HG02884 (cell line): ENCODE data around the gene KLF15.

Experiments used
- ATAC-seq: cut with Tn5 transposase; IDR thresholded peaks from one replicate; pipeline ENCODE4 v1.9.1; 2021; ENCODE audit warnings: mild to moderate bottlenecking, moderate library complexity; ENCODE audit not compliant: unreplicated experiment

The KLF15 gene

DNA sequence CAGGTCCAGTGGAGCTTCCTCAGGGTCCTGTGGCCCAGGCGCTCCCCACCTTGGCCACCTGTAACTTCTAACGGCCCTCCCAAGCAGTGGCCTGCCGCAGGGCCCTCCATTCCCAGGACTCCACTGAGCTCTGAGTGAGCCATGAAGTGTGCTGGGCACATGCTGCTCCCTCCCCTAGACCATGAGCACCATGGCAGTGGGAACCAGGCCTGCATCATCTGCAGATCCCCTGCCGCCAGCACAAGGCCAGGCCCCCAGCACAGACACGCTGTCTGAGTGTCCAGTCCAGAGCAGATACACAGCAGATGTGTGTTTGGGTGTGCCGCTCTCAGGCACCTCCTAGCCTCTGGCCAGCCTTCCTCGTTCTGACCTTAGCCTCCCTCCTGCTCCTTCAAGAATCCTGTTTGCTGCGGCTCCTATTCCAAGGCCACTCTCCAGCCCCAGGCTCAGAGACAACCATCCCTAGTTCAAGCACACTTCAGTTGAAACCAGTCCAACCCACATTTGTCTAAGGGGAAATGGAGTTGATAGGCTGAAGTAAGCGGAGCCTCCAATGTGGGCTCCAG lies 7.0 kb upstream of the KLF15 start:
- no peak for ATAC-seq

DNA sequence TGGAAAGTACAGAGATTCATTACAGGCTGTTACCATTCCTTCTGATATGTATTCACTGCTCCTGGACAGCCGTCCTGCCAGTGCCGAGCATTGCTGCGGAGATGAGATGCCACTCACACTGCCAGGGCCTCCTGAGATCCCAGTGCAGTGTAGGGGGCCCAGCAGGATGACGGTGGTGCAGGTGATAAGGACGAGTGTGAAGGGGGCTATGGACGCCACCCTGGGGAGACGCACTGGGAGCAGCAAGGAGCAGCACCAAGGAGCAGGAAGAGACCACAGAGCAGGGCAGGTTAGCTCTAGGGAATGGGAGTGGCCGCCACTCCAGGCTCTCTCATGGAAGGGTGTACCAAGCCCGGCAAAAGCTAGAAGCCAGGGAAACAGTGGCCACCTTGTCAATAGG lies 4.0 kb upstream of the KLF15 start:
- no peak for ATAC-seq

DNA sequence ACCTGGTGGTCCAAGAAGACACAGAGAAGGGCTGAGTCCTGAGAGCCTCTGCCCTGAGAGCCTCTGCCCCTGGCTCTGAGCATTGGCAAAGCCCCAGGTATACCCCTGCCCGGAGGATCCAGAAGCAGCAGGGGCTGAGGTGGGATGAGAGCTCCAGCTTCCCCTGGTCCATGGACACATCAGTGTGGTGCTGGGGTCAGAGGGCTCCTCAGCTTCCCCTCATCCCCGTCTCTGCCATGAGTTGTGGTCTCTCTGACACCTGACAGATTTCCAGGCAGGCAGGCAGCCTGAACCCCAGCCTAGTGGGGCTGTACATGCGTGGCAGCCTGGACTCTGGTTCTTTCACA lies 3.5 kb upstream of the KLF15 start:
- ATAC-seq, result no peak

DNA sequence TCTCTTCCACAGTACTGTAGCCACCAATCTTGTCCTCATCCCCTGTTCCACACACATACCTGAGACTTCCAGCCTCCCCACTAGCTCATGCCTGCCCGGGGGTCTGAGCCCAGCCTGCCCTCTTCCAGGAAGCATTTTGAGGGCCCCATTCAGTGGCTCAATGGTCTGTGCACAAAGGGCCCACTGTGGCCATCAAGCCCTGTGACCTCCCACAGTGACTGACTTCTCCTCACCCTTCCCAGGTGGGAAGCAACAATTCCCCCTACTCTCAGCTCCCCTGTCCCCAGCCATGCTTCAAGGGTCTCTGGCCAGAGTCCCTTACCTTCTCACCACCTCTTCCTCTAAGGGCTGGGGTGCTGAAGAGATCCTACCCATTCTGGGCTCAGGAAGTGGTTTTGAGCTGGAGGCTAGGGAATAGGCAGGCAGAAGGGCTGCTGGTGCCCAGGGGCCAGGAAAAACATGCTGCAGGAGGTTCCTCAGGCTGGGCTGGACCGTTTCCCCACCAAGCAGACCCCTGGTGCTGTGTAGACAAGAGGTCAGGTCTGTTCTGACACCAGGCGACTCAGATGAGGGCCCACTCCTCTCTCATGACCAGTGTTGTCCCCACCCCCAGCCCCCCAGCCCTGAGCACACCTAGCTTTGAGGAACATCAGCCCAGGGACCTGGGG lies 3.0 kb upstream of the KLF15 start:
- ATAC-seq, result no peak

DNA sequence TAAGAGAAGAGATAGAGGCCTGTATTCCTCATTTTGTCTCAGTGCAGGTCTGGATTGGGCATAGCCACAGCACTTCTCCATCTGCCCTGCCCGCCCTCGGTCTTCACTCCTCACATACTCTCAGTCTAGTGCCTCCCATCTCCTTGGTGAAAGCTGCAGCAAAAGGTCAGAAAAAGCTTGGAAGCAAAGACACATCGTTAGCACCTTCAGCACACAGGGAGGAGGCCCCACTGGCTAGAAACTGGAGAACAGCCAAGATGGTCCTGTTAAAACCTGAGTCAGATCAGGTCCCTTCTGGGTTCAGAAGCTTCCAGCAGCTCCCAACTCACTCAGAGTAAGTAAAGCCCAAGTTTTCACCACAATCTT lies 1.6 kb upstream of the KLF15 start:
- no peak for ATAC-seq

DNA sequence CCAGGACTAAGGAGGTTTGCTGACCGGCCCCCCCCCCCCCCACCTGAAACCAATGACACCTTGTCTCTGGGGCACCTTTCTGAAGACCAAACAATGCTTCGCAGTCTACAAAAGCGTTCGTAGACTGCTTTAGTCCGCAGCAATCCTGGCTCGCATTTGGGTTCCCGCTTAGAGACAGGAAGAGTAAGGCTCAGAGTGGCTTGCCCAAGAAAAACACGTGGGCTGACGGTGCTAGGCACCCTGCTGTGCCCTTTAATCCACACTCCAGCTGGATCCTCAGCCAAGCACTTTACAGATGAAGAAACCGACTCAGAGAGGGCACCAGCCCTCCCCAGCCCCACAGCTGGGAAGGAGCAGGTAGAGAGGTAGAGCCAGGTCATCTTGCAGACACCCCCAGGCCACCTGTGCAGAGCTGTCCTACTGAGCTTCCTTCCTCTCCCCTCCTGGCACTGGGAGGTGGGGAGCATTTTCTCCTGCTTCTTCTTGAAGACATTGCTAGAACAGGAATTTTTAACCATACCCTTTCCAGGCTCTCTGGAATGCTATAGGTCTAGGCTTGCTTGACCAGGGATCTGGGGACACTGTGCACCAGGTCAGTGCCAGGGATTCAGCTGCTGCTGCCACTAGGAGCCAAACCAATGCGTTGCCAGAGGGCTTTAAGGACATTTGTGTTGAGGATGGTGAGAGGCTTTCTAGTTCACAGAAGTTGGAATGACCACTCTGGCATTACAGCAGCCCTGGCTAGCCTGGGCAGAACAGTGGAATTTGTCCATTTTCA lies 1.0 kb upstream of the KLF15 start:
- no peak for ATAC-seq

DNA sequence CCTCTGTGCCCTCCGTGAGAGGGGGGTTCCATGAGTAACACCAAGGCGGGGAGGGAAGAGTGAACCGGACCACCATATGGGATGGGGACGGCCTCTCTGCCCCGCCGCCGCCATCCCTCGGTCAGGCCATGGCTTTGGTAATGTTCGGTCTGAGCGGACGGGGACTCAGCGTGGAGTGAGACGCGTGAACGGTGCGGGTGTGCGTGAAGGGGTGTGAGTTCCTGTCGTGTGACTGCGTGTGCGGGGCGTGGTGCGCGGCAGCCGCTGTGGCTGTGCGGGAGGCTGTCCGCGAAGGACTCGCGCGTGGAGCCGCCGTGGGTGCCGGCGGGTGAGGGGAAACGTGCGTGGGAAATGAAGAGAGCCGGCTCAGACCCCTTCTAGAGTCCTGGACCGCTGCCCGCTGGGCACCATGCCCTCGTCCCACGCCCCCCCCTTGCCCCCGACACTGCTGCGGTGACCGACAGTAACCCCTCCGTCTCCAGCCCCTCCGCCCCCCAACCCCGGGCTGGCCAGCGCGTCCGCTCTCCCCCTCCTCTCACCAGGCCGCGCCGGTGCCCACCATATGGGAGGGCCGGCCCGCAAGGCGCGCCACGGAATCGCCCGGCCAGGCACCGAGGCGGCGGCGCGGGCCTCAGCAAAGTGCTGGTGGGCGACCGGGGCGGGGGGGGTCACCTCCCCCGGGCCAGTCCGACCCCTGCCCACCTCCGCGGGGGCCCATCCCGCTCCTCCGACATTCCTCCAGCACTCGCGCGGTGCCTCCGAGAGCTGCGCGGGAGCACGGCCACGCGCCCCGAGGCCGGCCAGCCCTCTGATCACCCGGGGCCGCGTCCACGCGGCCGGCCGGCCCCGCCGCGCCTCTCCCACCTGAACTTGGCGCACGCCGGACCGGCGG lies 589 bp downstream of the KLF15 start:
- ATAC-seq, result peak; percentile 8

DNA sequence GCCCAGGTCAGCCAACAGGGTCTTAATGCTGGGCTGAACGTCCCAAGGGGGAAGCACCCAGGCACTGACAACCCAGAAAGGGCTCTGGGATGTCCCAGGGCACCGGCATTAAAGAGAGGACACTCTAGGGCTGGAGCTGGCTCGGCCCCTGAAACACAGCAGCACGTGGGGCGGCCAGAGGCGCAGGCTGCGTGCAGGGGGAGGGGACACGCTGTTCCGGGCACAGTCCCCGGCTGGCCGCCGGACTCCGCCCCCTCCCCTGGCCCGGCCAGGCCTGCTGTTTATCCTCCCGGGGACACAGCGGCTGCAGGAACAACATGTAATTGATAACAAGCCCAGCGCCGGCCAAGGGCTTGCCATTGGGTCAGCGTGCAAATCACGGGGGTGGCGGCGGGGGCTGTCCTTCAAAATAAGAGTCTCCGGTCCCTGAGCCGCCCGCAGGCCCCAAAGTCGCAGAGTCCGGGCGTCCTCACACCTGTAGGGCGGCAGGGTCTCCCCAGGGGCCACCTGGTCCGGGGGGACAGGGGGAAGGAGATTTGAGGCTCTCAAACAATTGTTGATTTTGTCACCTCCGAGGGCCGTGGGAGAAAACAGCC lies 1.3 kb downstream of the KLF15 start:
- ATAC-seq, result no peak

DNA sequence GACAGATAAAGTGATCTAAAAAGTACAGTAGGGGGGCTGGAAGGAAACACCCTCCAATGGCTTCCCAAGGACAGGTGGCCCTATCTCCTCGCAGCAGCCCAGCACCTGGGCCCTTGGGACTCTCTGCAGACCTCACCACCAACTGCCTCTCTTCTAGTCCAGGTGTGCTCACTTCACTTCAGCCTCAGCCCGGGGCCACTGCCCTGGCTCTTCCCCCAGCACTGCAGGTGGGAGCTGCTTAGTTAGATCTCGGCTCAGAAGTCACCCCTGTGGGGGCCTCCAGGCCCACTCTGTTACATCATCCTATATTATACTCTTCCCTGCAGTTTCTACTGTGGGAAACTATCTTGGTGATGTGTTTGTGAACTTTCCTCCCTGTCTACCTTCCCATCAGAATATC lies 2.0 kb downstream of the KLF15 start:
- no peak for ATAC-seq

DNA sequence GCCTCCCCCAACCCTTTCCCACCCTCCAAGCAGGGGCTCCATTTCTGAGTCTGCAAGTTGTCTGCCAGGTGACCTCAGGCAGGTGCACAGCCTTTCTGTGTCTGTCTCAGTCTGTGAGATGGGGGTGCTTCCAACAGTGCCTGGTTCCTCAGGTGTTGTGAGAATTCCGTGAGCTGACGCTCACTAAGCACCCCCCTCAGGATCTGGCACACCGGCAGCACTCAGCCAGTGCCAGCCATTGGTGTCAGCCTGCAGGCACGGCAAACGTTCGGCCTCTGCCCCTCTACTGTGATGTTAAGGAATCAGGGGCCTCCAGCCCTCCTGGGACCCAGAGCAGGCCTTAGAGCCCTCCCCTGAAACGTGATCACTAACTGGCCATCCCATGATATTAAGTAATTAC lies 2.4 kb downstream of the KLF15 start:
- no peak for ATAC-seq

DNA sequence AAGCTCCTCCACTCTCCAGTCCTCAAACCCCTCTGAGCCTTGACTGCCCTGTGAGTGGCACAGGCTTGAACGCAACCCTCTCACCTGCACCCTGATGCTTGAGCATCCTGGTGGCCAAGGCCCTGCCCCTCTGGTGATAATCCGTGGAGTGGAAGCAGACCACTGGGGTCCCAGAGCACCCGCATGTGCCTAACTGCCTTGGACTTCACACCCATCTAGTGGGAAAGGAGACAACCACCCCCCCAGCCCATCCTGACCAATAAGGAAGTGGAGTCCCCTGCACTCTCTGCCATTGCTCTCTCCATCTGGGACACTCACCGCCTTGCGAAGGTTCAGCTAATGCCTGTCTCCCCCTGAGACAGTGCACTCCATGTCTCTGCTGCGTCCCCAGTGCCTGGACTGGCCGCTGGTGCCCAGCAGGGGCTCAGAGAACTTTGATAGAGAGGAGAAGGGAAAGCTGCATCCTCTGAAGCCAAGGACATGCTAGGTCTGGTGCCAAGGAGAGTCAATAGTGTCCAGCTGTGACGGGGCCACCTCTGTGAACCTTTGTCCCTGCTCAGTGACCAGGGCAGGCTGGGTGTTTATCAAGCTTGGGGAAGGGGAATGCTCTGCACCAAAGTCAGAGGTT lies 3.4 kb downstream of the KLF15 start:
- ATAC-seq, result no peak

DNA sequence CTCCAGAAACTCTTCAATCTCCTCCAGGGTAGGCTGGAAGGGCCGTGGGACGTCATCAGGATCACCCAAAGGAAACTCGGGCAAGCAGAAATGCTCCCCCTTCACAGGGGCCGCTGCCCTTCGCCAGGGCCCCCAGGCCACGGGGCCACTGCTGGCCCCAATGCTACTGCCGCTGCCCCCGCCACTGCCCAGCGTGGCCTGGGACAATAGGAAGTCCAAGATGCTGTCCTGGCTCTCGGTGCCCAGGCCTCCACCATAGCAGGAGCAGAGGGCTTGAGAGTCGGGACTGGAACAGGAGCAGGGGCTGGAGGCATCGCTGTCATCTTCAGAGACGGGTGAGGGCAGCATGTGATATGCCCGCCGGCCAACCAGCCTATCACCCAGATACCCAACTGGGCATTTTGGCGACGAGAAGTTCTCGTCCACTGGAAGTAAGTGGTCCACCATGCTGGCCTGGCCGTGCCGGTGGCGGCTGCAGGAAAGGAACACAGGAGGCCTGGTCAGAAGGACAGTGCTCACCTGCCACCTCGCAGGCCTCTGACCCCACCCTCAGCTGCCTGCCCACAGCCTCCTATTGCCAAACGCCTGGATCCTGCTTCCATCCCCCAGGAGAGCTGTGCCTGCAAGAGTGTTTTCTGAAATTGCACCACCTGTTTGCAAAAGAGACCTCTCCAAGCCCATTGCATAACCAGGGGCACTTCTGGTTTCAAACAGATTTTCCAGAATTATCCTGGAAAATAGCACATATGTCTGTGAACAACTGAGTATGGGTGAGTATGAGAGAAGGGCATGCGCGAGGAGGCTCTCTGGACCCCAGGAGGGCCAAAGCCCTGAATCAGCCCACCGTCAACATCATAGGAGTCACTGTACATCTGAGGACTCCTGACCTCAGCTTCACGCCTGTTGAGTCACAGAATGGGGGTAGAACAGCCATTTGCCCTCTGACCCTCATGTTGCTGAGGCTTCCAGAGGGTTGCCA lies 4.4 kb downstream of the KLF15 start:
- no peak for ATAC-seq

DNA sequence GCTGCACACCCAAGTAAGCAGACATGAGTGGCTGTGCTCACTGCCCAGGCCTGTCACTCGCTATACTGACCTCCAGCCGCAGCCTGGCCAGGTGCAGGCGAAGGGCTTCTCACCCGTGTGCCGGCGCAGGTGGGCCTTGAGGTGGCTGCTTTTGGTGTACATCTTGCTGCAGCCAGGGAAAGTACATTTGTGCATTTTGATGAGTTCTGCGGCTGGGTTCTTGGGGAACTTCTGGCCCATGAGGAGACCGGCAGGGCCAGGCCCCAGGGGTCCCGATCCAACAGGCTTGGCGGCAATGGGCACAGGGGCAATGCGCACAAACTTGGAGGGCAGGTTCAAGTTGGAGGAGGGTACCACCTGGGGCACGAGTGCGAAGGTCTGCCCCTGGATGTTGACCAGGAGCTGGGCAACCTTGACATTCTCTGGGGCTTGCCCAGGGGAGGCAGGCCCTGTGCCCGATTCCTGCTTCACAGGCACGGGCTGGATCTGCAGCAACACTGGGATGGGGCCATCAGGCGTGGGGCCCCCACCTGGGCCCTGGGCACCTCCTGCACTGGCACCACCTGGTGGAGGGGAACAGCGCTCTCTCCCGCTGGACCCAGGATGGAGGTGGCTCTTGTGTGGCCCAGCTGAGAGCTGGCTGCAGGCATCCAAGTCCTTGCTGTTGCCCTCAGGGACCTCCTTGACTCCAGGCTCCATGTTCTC lies 5.3 kb downstream of the KLF15 start:
- ATAC-seq, result no peak

DNA sequence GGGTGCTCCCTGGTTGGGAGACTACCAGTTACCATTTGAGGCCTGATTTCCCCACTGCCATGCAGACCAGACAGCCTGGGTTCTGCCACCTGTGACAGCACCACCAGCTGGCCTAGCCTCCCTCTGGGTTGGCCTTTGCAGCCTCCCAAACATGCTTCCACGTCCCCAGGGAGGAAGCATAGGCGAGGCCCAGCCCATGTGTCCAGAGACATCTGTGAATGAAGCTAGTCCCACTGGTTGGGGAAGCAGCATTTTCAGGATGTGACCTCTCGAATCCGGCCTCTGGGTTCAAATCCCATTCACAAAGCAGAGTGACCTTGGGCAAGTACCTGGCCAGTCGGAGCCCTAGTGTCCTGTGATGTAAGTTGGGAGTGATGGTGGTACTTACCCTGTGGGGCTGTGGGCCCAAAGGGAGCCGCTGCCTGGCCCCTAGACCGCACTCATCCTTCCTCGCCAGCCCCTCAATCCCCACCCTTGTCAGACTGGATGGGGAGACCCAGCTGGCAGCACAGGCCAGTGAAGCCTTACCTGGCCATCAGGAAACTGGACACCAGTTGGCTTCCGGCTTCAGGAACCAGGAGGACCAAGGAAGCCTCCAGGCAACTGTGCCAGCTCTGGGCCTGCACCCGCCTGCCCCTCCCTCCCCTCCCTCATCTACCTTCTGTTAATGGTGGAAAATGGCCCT lies 6.0 kb downstream of the KLF15 start:
- ATAC-seq, result no peak

DNA sequence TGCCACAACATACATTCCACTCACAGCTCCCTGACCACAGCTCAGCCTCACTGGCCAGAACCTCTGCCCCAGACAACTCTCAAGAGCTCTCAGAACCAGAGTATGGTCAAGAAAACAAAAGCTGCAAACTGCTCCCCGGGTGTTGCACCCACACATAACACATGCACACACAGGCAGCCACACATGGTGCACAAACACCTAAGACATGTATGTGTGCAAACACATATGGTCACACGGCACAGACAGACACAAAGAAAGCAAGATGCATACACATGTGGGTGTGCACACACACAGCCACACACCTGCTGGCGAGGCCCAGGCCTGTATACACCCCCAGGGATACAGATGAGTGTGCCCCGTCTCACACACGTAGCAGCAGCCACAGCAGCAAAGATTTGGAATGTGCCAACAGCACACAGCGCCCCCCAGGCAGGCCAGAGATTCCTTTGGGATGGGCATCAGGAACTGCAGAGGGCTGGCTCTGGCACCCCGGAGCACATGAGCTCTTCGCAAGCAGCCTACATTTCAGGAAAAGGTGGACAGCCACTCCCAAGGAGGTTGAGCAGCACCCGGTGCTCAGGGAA lies 6.6 kb downstream of the KLF15 start:
- no peak for ATAC-seq

DNA sequence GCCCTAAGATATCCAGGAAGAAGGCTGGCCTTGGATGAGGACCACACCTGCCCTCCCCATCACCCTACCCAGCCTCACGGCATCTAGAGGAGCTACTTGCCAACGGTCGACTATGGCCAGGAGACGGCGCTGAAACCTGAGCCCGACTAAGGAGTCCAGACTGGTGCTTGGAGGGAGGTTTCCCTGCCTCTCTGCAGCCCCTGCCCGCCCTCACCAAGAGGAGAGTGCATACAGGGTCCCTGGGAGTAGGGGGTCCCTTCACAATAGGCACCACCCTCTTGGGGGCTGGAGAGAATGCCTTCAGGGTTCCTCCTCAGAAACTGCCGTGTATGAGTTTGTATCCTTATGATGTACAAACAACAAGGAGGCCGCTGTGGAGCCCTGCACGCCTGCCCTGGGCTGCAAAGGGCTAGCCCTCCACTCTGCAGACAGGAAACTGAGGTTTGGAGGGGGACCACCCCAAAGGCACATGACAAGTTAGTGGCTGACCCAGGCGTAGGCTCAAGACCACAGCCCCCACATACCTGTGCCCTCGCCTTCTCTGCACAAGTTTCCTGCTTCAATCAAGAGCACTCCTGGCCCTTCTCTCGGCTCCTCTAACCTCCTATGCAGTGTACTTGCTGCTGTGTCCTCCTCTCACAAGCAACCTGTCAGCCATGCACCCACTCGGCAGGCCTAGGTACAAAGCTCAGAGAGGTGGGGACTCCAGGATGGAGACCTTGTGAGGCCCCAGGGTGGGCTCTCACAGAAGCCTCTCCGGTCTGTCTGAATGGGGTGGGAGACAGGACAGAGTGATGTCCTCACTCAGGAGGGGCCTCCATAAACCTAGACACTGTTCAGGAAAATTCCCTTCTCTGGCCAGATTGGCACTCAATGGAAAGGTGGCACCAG lies 7.4 kb downstream of the KLF15 start:
- no peak for ATAC-seq

DNA sequence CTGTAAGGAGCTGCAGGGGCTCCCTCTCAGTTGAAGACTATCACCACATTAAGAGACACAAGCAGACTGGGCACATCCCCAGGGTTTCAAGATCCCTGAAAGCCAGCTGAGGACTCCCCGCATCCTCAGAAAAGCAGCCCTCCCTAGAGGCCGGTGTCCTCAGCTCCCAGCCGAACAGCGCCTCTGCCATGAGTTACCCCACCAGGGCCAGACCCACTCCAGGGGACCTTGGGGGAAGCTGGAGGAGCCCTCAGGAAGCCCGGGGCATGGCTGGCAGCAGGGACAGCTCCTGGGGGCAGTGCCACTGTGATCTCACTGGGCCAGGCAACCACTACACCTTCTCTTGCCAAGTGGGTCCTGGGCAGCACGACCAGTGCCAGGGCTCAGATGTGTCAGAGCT lies 8.1 kb downstream of the KLF15 start:
- no peak for ATAC-seq
